Islet of Langerhans (tissue), 1 donor: ENCODE data around the gene ASXL3.

Experiments used
- FAIRE-seq: peaks from one replicate; lab custom pipeline; 2011; peaks lifted over from hg19 to GRCh38; lab: Jason Lieb, UNC

Gene ASXL3

DNA sequence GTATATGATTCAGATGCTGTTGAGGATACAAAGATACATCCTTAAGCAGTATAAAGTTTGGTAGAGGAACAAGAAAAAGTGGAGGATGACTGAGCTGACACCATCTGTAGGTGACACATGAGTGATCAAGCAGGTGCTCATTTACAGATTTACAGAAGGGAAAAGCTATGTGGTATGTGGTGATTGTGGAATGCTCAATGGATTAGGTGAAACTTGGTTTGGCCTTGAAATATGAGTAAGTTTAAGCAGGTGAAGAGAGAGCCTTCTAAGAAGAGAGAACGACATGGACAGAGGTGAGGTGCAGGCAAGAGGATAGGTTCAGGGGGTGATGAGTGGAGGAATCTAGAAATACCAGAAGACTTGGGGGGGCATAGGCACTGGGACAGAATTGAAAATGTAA, 5.9 kb downstream of the ASXL3 start:
- FAIRE-seq, result no peak

DNA sequence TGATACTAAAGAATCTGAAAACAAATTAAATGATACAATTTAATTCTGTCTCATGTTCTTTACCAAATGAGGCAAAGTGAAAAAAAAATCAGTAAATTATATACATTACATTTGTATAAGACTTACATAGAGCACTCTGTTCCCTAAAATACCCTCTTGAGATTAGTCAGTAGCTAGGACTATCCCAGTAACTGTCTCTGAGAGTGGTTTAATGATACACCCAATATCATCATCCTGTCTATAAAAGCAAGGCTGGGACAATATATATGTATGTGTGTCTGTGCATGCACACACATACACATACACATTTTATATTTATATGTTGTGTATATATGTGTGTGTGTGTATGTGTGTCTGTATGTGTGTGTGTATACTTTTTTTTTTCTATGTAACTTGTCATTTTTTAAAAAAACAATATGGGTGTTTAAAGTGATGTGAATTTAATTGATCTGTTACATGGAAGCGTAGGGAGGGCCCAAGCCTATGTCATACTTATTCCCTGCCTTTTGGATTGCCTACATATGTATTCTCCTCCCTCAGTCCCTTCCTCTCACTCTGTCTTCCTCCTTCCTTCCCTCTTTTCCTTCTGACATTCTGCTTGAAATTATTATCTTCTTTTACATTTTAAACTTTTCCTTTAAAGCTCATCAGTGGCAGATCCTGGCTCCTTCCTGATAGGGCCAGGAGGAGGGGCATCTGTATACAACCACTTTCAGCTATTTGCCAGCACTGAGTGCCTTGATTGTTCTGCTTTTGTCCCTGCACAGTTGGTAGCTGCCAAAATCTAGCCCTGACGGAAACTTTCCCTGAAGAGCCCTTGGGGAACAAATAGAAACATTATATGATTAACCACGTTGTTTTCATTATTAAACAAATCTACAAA, 6.8 kb downstream of the ASXL3 start:
- no peak for FAIRE-seq

DNA sequence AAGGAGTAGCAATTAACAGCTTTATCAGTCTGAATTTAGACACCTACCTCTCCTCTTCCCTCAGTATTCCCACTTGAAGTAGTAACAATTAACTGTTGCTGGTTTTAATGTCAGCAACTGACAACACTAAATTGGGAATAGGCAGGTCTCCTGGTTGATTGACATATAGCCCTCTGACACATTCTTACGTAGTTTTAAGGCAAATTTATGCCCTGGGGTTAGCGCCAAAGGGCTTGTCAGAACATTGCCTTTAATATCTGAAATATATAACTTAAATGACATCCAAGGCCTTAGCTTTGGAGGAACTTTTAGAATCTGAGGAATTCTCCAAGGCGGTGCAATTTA, 7.4 kb downstream of the ASXL3 start:
- no peak for FAIRE-seq

DNA sequence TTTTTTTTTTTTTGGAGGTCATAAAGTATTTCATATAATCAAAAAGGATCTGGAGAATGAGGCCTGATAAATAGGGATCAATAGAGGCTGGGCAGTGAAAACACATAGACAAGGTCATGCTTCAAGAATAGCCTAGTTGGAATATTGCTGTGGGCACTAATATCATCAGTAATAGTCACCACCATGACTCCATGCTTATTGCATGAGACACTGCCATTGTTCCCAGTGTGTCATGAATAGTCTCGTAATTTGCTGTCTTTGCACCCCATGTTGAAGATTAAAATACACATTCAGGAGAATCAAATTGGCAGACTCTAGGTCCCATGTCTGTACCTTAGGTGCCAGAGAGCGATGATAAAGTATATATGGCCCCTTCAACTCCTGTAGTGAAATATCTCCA, 10.3 kb downstream of the ASXL3 start:
- FAIRE-seq, result no peak

DNA sequence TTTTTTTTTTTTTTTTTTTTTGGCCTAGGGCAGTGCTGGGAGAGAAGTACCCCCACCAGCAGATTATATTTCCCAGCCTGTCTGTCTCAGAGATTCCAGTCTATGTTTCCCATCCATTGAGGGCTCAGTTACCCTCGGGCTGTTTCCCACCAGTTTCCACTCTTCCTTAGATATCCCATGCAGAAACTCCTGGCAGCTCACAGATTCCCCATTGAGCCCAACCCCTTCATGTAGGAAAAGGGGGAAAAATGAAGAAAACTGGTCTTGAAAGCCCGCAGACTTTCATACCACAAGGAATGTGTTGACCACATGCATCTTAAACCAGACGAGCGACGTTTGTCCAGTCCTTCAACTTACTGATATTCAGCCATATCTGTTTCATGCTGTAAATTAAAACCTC, 15.2 kb downstream of the ASXL3 start:
- FAIRE-seq, result peak; percentile 33

DNA sequence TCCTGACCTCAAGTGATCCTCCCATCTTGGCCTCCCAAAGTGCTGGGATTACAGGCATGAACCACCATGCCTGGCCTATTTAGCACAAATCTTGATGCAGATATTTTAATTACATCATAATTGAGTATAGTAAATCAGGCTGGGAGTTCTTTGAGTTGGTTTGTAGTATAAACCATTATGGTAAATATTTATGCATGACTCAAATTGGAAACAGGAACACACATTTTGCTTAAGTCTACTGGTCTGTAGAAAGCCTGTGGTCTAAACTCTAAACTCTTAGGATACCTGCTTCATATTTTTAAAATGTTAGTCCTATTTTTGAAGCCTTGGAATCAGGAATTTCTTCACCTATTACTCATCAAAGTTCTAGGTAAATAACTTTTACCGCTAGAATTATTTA, 16.8 kb downstream of the ASXL3 start:
- no peak for FAIRE-seq

DNA sequence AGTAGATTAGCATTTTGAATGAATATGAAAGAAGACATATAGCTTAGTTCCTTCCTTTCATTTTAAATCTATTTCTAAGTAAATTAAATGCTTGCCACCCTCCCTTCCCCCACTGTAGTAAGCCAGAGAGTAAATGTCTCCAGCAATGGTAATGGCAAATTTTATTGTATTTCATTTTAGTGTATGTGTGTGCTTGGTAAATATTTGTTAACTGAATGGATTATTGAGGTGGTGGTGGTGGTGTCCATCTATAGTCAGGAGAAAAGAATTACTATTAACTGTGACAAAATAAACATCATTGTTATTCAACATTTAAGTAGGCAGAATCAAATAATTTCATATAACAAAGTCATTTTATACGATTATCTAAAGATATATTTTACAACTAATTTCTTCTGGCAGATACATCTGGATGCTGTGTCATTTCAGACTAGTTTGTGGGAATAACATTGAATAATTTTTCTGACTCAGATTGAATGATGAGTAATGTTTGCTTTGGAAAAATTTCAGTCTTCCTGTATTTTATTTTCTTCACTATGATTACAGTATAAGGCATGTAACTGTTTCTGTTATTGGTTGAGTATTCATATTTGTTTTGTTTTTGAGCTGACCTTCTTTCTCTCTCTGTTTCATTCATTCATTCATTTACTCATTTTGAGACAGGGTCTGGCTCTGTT, 18.3 kb downstream of the ASXL3 start:
- peak; percentile 86 for FAIRE-seq

DNA sequence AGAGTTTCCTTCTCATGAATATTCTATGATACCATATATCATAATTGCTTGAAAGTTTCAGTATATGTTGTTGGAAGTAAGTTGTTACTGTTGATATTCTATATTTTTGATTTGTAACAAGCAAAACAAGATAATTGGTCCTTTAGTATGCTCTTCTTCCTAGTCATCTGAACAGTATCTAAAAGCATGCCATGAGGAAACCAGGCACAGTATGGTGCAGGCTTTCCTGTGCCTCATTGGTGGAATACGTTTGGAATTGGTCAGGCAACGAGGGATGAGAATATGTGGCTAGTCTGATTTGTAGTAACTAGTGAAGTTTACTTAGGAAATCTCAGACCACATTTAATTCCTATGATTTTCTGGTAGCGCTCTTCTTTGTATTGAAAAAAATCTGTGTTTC, 22.8 kb downstream of the ASXL3 start:
- peak; percentile 13 for FAIRE-seq

DNA sequence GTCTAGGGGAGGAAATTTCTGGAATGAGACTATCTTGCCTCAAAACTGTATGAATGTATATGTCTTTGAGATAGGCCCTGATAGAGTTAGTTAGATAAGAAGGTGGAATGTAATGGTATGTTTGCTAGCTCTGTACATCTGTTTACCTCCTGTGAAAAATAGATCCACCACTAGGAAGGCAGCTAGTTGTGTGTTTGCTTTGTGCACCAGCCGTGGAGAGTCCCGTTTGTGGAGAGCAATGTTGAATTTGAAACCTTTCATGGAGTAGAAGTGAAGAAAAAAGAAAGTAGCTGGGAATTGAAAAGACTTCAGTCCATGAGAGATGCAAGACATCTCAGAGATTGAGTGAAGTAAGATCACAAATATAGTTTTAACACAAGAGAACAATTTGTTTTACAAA, 25.4 kb downstream of the ASXL3 start:
- FAIRE-seq, result no peak

DNA sequence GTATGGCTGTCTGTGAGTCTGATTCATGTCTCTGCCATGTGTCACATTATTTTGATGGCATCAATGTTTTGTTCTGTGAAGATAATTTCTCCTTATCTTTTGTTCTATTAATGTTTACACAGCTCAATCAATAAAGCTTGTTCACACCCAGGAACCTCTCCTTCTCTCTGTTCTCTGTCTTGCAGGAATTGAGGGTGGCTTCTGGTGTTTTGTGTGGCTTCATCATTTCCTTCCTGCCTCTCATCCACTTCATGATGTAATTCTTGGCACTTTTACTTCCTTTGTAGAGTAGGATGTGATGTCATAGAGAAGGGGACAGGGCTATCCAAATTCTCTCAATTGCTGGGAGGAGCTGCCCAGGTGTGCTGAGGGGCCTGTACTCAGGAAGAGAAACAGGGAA, 27.2 kb downstream of the ASXL3 start:
- FAIRE-seq, result no peak

DNA sequence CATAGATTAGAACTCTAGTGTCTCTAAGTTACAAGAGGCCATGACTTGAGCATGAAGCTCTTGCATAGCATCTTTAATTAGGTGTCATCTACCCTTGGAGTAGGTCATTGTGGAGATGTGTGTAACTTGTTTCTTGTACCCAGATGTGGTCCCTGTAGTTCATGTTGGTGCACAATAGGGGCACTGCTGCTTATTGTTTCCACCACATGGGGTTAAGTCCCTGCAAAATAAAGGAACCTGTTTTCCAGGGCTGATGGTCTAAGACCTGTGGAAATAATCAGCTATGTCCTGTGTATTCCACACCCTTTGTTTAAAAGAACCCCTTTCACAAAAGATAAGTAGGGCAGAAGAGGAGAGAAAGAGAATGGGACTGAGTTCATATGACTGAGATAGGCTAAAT, 28.6 kb downstream of the ASXL3 start:
- no peak for FAIRE-seq

DNA sequence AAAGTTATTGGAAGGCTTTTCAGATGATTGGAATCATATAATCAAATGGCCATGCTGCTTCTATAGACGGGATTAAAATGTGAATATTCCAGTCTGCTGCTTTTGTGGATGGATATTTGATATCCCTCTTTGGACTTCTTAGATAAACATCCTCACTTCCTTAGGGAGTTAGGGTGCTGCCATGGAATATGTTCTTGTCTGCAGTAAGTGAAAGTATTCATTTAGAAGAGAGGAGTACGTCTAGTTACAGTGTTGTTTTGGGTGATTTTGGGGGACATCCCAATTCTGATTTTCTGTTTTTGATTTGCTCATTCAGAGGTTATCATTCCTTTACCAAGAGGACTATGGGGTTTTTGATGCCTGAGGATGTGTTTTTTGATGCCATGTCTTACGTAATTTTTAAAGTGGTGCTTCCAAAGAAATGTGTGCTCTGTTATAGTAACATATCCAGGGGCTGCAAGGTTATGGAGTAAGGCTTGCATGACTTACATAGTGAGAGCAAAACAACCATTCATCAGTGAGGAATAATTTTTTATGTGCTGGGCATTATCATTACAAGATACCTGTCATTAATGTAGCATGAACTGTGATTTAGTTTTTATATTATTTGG, 33.6 kb downstream of the ASXL3 start:
- no peak for FAIRE-seq

DNA sequence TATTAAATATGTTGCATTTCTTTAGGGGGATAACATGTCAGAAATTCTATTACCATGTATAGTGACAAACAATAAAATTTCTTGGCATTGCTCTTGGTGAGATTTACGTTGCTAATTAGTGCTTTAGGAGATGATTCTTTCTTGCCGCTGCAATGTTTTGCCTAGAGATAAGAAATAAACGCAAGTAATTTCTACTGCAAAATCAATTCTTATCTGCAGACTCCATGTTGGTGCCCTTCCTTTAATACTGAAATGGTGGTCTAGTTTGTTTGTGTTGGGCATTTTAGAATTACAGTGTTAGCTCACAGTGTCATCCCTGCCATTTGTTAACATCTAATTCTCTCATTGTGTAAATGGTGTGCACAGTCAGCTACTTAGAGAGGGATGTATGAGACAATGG, 34.6 kb downstream of the ASXL3 start:
- FAIRE-seq, result no peak

DNA sequence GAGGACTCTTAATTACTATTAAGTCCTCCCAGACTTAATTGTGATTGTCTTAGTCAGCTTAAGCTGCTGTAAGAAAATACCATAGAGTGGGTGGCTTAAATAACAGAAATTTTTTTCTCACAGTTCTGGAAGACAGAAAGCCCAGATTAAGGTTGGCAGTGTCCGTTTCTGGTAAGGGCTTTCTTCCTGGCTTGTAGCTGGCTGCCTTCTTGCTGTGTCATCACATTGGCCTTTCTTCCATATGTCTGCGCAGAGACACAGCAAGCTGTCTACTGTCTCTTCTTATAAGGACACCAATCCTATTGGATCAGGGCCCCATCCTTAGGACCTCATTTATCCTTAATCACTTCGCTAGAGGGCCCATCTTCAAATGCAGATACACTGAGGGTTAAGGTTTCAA, 38.5 kb downstream of the ASXL3 start:
- no peak for FAIRE-seq

DNA sequence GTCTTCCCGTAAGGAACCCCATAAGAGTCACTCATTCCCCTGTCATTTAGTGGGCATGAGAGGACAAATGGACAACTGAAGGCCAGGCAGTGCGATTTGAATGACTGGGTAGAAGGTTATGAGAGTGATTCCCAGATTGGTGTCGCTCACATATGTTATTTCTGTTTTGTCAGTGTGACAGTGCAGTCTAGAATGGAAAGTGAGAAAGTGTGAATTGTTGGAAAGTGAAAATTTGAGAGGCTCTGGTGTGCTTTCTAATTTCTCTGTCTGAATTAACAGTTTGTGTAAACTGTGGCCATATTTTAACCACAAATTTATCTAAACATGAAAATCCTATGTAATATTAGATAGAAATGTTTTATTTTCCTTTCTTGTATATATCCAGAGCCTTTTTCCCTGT, 49.1 kb downstream of the ASXL3 start:
- FAIRE-seq, result no peak

DNA sequence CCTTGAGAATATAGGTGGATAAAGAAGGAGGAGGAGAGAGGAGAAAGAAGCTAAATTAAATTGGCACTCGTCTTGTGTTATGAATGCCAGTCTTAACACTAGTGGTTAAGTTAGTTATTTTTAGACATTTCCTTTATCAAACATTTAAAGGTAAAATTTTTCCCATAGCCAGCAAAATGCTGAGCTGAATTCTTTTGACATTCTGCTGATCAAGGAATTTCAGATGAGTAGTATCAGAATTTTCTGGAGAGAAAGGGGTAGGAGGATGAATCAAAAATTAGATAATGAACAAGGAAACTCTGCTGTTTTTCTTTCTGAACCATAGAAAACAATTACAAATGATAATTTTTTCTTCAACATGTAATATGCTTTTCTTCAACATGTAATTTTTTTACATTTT, 52.5 kb downstream of the ASXL3 start:
- peak; percentile 74 for FAIRE-seq

DNA sequence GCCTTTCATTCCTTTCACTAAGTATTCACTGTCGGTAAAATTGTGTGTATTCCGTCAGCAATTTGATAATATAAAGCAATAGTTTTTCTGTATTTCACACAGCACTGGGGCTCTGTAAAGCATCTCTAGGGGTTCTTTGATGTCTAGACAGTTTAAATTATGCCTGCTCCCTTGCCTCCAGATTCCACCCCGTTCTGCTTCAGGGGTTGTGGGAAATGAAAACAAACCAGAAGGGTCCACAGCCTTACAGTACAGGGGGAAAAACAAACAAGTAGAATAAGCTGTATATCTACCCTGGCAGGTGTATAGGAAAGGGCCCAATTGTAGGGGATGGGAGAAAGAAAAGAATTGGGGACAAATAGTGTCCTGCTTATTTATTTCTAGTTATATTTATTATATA, 63.1 kb downstream of the ASXL3 start:
- no peak for FAIRE-seq

DNA sequence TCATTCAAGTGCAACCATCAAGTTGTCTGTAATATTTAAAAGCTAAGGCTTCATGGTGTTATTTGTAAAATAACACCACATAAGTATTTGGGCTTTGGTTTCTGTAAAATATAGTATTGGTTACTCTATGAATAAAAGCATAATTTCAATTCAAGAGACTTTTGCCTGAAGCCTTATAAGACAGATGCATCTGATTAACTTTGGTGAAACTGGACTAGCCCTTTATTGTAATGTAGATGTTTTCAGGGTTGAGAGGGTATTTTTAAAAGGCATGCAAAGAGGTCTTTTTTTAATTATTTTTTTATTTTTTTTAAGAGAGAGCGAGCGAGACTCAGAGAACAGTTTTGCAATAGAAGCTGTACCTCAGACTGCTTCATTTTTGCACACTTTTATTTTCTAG, 66.5 kb downstream of the ASXL3 start:
- no peak for FAIRE-seq

DNA sequence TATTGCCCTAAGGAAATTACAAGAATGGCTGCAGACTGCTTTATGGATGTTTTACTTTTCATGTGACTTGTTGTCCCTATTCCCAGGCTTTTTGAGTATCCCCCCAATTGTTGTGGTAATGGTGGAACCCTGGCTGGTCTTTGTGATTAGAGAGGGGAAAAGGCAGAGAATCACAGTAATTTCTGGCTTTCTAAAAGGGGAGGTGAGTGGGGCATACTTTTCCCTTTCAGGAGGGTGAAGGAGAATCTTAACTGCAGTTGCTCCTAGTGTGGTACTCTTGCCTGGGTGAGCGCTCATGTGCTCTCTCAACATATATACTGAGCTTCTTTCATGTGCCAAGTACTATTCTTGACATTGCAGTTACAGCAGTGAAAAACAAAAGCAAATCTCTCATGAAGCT, 69.3 kb downstream of the ASXL3 start:
- FAIRE-seq, result no peak

DNA sequence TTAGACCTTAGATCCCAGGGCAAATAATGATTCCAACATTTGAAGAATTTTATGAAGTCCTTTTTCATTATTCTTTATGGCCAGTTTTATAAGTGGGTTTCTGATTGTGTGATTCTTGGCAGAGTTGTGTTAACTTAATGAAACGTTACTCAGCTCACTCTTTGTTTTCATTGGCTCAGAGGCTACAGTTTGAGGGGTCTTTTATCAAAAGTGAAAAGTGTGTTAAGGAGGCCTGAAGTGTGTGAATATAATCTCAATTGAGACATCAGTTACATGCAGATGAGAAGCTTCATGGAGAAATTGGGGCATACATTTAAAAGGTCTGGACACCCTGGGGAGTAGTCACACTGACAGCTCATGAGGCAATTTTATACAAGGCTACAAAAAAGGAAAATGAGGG, 74.6 kb downstream of the ASXL3 start:
- FAIRE-seq, result no peak

DNA sequence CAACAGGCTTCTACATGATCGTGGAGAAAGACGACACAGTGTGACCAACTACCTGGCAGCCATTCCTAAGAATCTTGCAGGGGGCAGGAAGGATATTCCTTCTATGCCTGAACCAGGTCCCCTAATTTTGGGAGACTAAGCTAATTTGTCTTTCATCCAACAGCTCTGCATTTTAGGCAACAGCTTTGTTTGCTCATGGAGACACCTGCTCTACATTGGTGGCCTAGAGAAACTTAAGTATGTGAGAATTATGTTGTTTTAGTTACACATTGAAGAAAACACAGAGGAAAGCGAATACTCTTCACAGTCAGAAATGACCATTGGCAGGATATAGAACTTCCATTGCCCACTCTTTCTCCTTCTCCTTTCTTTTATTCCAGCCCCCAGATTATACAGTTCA, 75.2 kb downstream of the ASXL3 start:
- no peak for FAIRE-seq

DNA sequence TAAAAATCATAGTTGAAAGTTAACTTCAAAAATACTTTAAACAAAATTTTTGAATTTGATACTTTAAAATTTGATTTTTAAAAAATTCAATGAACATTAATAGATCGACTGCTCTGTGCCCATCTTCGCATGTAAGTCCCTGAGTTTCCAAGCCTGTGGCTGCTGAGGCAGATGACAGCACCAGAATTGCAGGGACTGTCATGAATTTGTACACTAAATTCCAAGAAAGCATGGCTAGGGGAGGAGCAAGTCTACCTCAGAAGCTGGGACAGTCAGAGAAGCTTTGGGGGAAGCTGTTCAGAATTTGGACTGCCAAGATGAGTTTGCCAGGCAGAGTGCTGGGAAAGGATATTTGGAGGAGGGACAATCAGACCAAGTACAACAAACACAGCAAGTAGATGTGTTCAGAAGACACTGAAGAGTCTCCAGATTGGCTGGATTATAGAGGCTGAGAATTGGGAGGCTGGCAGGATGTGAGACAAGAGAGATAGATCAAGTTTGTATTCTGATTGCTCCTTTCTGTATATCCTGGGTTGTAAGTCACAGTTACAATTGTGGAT, 79.0 kb downstream of the ASXL3 start:
- FAIRE-seq, result no peak

DNA sequence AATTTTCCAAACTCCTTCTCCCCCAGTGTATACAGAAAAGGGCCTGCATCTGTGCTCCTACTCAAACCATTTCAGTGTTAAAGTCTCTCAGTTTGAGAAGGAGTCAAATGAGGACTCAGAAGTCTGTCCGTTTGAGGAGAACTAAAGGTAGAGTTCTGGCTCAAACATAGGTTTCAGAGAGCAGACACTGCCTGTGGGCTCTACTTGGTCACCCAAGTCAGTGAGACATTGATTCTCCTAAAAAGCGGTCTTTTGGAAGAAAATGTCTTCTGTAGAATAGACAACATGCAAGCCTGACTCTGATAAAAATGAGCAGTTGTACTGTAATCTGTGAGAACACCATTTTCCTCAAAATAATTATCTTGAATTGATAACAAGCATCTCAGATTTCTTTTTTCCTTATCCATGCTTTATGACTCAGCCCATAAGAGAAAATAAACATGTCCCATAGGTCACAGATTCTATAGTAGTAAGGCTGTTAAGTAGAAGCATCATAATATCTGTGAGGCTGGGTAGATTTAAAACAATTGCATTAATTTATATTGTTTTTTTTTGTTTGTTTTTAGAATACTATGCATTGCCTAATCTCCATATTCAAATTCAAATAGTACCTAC, 82.8 kb downstream of the ASXL3 start:
- FAIRE-seq, result no peak
